Measurements from ENCODE around the gene FURIN. TPM values are rescaled to one million over a fixed set of nuclear protein-coding genes. Genes with fewer than 3 reads are reported as not detected.
"Not testable (repeated sequence)": the region's sequence is repeated elsewhere in the genome, so short reads cannot be mapped to it uniquely, and the experiment has no call there.

FURIN gene
- total RNA-seq: 100 to 1,000 TPM; 381 to 721 TPM

DNA sequence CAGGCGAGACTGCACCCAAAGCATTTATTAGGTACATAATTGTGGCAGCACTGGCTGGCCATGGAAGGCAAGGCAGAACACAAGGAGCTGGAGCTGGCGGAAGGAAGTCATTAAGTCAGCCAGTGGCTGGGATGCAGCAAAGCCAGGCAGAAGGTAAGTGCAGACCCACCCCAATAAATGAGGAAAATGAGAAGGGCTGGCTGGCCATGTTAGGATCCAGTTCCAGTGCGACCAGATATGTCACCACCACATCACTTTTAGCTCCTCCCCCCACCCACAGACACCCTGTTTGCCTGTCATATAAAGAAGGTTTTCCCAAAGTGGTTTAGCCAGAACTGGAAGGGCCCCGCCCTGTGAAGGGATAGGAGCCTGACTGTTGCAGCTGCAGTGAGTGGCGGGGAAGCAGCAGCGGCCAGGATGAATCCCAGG, at the start of gene FURIN:
TSS of gene FURIN (plus strand) at position 328 of the 429 bp plus-strand sequence. CDS start 7,153 bp downstream, outside the sequence.
- DNase-seq (ENCODE audit: low spot score in 2 of 2) (no peak), ATAC-seq (no peak)
- Mint-ChIP-seq H3K27ac (peak within 1 kb of the TSS; percentile 99 to 100), H3K36me3 (peaks cover 43 to 53% of the 10 kb centered on the region in 2 donors), H3K9me3 (no peaks in the 10 kb centered on the region)

DNA sequence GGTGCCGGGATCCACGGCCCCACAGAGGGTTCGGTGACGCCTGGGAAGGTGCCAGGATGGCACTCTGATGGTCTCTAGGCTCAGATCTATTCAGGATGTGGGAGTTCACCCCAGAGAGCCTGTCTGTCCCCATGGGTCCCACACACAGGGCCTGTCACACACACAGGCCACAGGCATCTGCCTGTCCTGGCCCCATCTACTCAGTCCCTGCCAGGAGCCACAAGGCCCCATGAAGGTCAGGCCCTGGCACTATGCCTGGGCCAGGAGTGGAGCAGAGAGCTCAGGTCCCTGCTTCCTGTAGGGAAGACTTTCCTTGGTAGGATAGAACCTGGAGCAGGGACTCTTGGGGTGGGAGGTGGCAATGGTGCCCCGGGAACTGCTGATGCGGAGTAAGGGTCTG, 49.0 kb upstream of the FURIN start:
- peak overlapping the region in 1 of 2 donors; percentile 86 for H3K27ac Mint-ChIP-seq
- DNase-seq (ENCODE audit: low spot score in 2 of 2) (no peak), ATAC-seq (peak in 1 of 2 donors; percentile 49)
- H3K36me3 Mint-ChIP-seq: peaks cover 0 to 33% of the 10 kb centered on the region in 2 donors
- H3K9me3 Mint-ChIP-seq: no peaks in the 10 kb centered on the region

DNA sequence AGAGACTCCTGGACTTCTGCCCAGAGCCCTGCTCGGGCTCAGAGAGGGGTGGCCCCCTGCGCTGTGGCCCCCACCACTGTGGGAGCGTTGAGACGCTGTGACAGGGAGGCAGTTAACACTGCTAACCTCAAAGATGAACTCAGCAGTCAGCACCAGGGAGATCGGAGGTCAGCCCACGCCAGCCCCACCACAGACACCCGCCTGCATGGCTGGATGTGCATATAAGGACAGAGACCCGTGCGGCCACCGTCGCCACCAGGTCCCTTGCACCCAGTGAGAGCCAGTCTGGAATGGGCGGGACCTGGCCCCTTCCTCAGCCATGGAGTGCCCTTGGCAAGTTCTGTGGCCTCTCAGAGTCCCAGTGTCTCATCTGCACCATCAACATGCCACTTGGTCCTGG, 48.5 kb upstream of the FURIN start:
- DNase-seq (ENCODE audit: low spot score in 2 of 2) (no peak), ATAC-seq (peak in 1 of 2 donors; percentile 53)
- H3K36me3 Mint-ChIP-seq: peaks cover 0 to 33% of the 10 kb centered on the region in 2 donors
- peak overlapping the region in 1 of 2 donors; percentile 86 for H3K27ac Mint-ChIP-seq
- H3K9me3 Mint-ChIP-seq: no peaks in the 10 kb centered on the region

DNA sequence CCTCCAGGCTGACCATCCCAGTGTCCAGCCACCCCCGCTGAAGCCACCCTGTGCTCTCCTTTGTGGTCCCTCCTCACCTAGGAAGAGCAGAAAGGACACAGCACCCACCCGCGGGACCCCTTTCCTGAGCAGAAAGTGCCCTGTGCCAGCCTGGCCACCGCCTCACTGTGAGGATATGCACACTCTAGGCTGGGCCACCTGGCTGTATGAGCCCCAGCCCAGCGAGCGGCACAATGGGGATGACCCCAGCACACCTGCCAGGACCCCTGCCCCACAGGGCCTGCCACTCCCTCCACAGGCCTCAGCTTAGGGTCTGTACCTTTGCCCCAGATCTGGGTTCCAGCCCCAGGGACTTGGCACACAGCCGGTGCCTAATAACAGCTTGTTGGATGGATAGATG, 47.9 kb upstream of the FURIN start:
- ATAC-seq (no peak), DNase-seq (ENCODE audit: low spot score in 2 of 2) (no peak)
- Mint-ChIP-seq H3K9me3 (no peaks in the 10 kb centered on the region), H3K27ac (peak overlapping the region in 1 of 2 donors; percentile 86), H3K36me3 (peaks cover 0 to 29% of the 10 kb centered on the region in 2 donors)

DNA sequence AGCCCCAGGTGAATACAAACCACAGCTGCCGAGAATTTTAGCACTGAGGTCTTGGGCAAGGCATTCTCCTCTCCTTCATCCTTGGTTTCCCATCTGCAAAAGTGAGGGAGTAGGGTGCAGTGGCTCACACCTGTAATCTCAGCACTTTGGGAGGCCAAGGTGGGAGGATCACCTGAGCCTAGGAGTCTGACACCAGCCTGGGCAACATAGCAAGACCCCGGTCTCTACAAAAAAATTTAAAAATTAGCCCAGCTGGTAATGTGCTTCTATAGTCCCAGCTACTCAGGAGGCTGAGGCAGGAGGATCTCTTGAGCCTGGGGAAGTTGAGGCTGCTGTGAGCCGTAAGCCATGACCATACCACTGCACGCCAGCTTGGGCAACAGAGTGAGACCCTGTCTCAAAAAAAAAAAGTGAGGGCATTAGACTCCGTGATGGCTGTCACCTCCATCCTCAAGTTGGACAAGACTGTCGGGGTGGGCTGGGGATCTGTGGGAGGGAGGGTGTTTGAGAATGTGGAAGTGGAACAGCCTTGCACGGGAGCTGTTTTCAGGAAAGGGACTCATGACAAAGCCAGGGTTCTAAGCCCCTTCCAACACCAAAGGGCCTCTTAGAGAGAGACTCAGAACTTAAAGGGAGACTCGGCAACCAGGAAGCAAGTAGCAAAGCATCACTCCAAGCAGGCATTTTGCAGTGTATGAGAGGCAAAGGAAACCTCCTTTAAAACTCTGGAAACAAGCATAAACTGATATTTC, 46.0 kb upstream of the FURIN start:
- ATAC-seq: no peak
- Mint-ChIP-seq H3K9me3 (peaks cover 3 to 7% of the 10 kb centered on the region in 2 donors), H3K36me3 (peaks cover 6 to 37% of the 10 kb centered on the region in 2 donors), H3K27ac (peak overlapping the region in 1 of 2 donors; percentile 87)
- no peak for DNase-seq (ENCODE audit: low spot score in 2 of 2)

DNA sequence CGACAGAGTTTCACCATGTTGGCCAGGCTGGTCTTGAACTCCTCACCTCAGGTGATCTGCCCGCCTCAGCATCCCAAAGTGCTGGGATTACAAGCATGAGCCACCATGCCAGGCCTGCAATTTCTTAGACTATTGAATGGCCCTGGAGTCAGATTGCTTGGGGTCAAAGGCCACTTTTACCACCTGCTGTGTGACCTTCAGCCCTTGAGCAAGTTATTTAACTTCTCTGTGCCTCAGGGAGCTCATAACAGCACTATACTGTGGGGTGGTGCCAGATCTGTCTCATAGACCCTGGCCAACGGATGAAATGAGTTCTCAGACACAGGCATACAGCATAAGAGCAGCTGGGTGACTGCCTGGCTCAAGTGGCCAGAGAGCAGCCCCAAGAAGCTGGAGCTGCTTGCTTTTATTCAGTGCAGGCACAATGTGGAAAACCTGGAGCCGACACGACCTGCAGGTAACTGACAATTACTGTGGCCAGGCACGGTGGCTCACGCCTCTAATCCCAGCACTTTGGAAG, 44.9 kb upstream of the FURIN start:
- Mint-ChIP-seq H3K27ac (no peak overlapping the region), H3K36me3 (peaks cover 16 to 47% of the 10 kb centered on the region in 2 donors), H3K9me3 (peaks cover 3 to 7% of the 10 kb centered on the region in 2 donors)
- DNase-seq (ENCODE audit: low spot score in 2 of 2) (no peak), ATAC-seq (no peak)

DNA sequence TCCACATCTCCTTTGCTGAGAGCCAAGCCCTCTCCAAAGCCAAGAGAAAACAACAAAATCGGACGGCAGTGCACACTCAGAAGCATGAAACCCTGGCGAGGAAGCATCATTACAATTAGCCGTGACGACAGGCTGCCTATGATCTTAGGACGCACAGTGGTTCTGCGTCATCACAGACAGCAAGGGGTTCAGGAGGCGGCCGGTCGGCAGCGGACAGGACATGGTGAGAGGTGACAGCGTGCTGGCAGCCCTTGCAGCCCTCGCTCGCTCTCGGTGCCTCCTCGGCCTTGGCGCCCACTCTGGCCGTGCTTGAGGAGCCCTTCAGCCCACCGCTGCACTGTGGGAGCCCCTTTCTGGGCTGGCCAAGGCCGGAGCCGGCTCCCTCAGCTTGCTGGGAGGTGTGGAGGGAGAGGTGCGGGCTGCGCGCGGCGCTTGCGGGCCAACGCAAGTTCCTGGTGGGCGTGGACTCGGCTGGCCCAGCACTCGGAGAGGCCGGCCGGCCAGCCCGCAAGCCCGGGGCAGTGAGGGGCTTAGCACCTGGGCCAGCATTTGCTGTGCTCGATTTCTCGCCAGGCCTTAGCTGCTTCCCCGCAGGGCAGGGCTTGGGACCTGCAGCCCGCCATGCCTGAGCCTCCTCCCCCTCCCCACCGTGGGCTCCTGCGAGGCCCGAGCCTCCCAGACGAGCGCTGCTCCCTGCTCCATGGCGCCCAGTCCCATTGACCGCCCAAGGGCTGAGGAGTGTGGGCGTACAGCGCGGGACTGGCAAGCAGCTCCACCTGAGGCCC, 43.1 kb upstream of the FURIN start:
- Mint-ChIP-seq H3K36me3 (peaks cover 16 to 47% of the 10 kb centered on the region in 2 donors), H3K27ac (peak overlapping the region in 1 of 2 donors; percentile 91)
- DNase-seq (ENCODE audit: low spot score in 2 of 2); H3K9me3 Mint-ChIP-seq; ATAC-seq: not testable (repeated sequence)

DNA sequence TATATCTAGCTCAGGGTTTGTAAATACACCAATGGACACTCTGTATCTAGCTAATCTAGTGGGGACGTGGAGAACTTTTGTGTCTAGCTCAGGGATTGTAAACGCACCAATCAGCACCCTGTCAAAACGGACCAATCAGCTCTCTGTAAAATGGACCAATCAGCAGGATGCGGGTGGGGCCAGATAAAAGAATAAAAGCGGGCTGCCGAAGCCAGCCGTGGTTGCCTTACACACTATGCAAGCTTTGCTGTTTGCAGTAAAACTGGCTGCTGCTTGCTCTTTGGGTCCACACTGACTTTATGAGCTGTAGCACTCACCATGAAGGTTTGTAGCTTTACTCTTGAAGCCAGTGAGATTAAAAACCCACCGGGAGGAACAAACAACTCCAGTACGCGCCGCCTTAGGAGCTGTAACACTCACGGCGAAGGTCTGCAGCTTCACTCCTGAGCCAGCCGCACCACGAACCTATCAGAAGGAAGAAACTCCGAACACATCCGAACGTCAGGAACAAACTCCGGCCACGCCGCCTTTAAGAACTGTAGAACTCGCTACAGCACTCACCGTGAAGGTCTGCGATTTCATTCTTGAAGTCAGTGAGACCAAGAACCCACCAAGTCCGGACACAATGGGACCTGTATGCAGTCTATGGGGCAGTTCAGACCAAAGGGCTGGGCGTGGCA, 42.0 kb upstream of the FURIN start:
- peak overlapping the region in 1 of 2 donors; percentile 72 for H3K27ac Mint-ChIP-seq
- H3K9me3 Mint-ChIP-seq, ATAC-seq: not testable (repeated sequence)
- peak in 1 of 2 donors; percentile 47 for DNase-seq (ENCODE audit: low spot score in 2 of 2)
- H3K36me3 Mint-ChIP-seq: peaks cover 16 to 54% of the 10 kb centered on the region in 2 donors

DNA sequence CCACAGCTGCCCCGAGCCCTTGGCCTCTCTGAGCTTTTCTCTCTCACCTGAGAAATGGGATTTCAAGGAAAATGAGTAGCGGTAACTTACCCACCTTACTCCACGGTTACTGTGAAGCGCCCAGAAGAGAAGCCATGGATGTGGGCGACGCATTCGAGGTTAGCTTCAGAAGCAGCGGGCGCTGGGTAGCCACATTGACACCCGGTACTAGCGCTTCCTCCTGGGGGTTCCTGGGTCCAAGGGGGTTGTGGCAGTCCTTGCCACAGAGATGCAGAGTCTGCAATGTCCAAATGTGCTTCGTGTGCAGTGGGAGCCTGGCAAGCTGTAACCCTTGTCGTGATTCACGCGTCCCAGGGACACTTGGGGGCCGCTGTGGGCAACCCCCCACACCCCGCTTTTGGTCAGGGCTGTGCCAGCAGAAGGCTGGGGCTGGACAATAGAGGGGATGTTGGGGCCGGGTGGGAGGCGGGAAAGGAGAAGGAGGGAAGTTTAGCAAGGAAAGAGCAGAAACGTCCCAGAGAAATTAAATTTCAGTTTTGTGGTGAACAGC, 41.4 kb upstream of the FURIN start:
- H3K9me3 Mint-ChIP-seq: peaks cover 3 to 7% of the 10 kb centered on the region in 2 donors
- H3K36me3 Mint-ChIP-seq: peaks cover 16 to 51% of the 10 kb centered on the region in 2 donors
- DNase-seq (ENCODE audit: low spot score in 2 of 2): no peak
- peak overlapping the region in 1 of 2 donors; percentile 84 for H3K27ac Mint-ChIP-seq
- no peak for ATAC-seq

DNA sequence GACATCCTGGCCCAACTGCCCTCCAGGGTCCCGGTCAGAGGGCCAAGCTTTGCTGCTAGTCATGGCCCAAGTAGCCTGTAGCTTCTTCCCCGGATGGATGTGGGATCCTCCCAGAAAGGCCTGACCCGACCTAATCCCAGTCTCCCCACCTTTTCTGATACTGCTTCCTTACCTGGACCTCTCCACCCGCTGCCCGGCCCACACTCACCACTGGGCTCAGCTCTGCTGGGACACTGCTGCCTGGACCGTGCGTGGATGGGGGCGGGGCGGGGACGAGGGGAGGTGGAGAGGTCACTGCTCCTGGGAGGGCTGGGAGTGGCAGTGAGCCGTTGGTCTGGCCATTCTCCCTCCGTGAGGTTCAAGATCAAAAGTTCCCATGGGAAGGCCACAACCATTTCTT, 40.3 kb upstream of the FURIN start:
- ATAC-seq: no peak
- peak overlapping the region; percentile 79 to 84 for H3K27ac Mint-ChIP-seq
- H3K36me3 Mint-ChIP-seq: peaks cover 16 to 54% of the 10 kb centered on the region in 2 donors
- peak in 1 of 2 donors; percentile 54 for DNase-seq (ENCODE audit: low spot score in 2 of 2)
- H3K9me3 Mint-ChIP-seq: peaks cover 3 to 7% of the 10 kb centered on the region in 2 donors

DNA sequence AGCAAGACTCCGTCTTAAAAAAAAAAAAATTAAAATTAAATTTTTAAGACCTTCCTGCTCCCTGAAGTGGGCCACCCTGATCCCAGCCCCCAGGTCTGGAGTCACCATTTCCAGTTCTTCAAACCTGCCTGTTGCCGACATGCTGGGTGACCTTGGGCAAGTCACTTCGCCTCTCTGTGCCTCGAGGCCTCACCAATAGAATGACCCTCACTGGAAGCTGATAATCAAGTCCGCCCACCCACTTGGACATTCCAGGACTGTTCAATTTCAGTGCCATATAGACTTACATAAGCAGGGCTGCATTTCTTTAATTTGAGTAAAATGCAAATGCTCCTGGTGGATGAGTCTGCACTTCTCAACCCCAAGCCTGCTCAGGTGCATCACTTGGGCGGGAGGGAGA, 39.3 kb upstream of the FURIN start:
- Mint-ChIP-seq H3K27ac (peak overlapping the region; percentile 98 to 100), H3K36me3 (peaks cover 16 to 55% of the 10 kb centered on the region in 2 donors), H3K9me3 (peaks cover 3 to 7% of the 10 kb centered on the region in 2 donors)
- no peak for DNase-seq (ENCODE audit: low spot score in 2 of 2)
- ATAC-seq: no peak

DNA sequence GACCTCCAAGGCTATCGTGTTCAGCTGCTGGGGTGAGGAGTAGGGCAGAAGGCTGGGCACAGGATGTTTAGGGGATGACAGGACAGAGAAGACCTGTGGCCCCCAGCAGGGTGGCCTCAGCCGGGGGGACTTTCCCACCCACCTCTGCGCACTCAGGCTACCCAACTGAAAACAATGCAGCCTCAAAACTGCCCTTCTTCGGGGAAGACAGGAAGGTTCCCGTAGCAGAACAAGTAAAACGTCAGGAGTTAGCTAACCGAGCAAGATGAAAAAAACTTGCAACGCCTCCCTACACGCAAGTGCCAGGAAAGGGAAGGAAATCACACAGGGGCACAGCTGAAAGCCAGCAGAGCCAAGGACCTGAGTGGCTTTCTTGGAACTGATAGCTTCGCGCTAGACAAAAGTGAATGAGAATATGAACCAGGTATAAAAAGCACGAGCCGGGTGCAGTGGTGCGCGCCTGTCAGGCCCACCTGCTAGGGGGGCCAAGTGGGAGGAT, 38.4 kb upstream of the FURIN start:
- peak; percentile 73 to 88 for DNase-seq (ENCODE audit: low spot score in 2 of 2)
- Mint-ChIP-seq H3K9me3 (peaks cover 3 to 7% of the 10 kb centered on the region in 2 donors), H3K27ac (peak overlapping the region; percentile 98 to 100), H3K36me3 (peaks cover 16 to 49% of the 10 kb centered on the region in 2 donors)
- ATAC-seq: peak; percentile 87 to 89

DNA sequence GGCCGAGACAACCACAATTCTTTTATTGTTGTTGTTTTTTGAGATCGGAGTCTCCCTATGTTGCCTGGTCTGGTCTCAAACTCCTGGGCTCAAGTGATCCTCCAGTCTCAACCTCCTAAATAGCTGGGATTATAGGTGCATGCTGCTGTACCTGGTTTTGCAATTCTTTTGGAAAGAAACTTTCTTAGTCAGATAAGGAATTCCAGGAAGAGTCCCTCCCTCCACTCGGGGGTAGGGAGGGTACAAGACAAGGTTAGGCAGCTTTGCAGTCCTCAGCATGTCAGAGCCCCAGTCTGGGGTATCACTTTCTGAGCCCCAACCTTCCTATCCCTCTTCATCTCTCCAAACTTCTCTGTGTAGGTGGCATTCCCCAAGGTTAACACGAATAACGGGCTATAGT, 33.8 kb upstream of the FURIN start:
- DNase-seq (ENCODE audit: low spot score in 2 of 2) (no peak), ATAC-seq (no peak)
- H3K27ac Mint-ChIP-seq: peak overlapping the region in 1 of 2 donors; percentile 99
- H3K36me3 Mint-ChIP-seq: peaks cover 8 to 35% of the 10 kb centered on the region in 2 donors
- H3K9me3 Mint-ChIP-seq: no peaks in the 10 kb centered on the region

DNA sequence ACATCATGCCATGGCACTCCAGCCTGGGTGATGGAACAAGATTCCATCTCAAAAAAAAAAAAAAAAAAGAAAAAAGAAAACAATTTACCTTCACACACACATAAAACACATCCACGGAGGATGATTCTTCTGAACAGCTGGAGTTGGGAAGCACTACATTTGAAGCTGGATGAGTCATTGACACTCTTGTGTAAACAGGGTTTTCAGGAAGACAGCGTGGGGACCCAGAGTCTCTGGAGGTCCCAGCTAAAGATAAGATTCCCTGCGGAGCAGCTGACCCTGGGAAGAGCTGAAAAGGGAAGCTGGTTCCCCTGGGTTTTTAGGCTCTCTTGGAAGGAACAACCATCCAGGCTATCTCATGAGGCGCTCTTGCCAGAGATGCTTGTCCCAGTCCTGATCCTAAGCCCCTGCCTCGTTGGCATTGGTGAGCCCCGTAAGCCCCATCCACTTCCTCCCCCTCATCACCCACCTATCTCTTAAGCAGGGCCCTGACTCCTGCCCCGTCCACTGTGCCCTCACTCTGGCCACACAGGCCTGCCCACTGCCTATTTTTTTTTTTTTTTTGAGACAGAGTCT, 32.0 kb upstream of the FURIN start:
- Mint-ChIP-seq H3K9me3 (no peaks in the 10 kb centered on the region), H3K27ac (peak overlapping the region; percentile 95 to 99), H3K36me3 (peaks cover 15 to 37% of the 10 kb centered on the region in 2 donors)
- no peak for DNase-seq (ENCODE audit: low spot score in 2 of 2)
- ATAC-seq: no peak

DNA sequence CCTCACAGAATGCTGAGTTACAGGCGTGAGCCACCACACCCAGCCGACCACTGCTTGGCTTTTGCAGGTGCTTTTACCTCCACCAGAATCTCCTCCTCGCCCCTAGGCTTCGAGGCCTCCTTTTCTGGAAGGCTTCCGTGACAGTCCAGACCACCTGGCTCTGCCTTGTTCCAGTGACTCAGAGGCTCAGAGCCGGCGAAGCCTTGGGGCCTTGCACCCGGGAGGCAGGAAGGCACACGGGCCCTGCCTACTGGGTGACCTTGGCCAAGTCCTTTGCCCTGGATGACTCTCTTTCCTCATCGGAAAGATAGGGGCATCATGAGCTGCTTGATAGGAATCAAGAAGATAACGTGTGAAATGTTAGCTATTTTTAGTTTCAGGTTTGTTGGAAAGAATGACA, 31.3 kb upstream of the FURIN start:
- Mint-ChIP-seq H3K27ac (peak overlapping the region; percentile 95 to 99), H3K9me3 (no peaks in the 10 kb centered on the region), H3K36me3 (peaks cover 15 to 41% of the 10 kb centered on the region in 2 donors)
- ATAC-seq (peak; percentile 55 to 59), DNase-seq (ENCODE audit: low spot score in 2 of 2) (peak in 1 of 2 donors; percentile 86)
